ENCODE data around the gene OR7C2.
"Not testable (repeated sequence)": the region's sequence is repeated elsewhere in the genome, so short reads cannot be mapped to it uniquely, and the experiment has no call there.

The OR7C2 gene

DNA sequence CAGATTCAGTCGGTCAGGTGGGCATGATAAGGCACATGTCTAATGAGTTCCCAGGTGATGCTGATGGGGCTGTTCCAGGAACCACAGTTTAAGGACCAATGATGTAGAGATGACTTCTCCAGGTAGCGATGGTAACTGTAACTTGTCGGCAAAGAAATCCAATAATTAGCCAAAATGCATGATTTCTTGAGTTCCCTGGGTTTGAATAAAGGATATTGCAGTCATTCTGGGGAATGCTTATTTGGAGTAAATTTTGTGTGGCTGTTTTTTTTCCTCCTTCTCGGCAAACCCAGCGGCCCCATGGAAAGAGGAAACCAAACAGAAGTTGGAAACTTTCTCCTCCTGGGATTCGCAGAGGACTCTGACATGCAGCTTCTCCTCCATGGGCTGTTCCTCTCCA is at the start of gene OR7C2:
Gene OR7C2, plus strand, starts transcription at position 301 of the 400 bp plus-strand sequence. Its CDS starts 0 bp downstream, at position 301.
- DNase-seq, result no peak

DNA sequence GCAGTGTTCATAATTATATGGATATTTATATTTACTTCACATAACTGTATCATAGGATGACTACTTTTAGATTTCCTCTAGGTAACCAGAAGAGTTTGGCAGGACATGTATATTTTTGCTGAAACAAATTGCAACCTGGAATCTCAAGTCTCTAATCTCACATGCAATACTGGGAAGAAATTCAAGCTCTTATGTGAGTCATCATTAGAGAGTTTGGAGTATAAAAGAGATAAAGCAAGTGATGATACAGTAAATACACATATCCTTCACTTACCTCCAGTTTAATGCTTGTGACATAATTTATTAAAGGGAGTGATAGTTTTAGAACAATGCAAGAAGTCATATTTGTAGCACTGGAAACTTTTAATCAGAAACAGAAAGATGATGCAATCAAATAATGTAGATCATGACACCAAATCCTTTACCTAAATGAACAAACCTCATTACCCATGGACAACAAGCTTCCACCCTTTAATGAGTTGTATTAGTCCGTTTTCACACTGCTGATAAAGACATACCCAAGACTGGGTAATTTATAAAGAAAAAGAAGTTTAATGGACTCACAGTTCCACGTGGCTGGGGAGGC is 39.5 kb upstream of the OR7C2 start:
- DNase-seq, result no peak

DNA sequence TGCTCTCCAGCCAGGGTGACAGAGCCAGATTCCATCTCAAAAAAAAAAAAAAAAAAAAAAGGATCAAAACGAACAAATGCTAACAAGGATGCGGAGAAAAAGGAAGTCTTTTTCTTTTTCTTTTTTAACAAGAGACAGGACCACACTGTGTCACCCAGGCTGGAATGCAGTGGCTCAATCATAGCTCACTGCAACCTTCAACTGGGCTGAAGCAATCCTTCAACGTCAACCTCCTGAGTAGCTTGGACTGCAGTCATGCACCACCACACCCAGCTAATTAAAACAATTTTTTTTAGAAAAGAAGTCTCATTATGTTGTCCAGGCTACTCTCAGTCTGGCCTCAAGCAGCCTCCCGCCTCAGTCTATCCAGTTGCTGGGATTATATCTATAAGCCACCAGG is 34.6 kb upstream of the OR7C2 start:
- DNase-seq, result no peak

DNA sequence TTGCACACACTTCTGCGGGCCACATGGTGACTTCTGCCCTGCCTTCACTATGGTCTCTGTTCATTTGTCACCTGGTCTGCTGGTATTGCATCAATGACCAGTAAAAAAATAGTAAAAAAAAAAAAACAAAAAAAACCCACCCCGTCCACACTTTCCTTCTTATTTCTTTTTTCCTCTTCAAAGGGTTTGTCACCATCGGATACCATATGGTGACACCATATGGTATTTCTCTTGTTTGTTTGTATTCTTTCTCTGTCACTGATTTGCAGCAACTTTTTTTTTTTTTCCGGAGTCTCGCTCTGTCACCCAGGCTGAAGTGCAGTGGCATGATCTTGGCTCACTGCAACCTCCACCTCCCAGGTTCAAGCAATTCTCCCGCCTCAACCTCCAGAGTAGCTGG is 26.2 kb upstream of the OR7C2 start:
- no peak for DNase-seq

DNA sequence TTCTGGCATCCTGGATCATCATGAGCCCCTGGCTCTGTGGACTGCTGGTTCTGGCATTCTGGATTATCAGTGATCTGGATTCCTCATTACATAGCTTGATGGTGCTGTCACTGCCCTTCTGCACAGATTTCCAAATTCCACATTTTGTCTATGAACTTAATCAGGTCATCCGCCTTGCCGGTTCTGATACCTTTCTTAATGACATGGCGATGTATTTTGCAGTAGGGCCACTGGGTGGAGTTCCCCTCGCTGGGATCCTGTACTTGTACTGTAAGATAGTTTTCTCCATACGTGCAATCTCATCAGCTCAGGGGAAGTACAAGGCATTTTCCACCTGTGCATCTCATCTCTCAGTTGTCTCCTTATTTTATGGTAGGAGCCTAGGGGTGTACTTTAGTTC is 24.4 kb upstream of the OR7C2 start:
- no peak for DNase-seq

DNA sequence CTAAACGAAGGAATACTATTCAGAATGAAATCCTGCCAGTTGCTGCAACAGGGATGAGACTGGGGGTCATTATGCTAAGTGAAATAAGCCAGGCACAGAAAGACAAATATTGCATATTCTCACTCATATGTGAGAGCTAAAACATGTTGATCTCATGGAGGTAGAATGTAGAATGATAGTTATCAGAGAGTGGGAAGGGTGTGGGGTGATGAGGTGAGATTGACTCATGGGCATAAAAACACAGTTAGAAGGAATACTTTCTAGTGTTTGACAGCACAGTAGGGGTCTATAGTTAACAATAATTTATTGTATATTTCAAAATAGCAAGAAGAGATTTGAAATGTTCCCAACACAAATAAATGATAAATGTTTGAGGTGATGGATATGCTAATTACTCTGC is 7.8 kb upstream of the OR7C2 start:
- no peak for DNase-seq

DNA sequence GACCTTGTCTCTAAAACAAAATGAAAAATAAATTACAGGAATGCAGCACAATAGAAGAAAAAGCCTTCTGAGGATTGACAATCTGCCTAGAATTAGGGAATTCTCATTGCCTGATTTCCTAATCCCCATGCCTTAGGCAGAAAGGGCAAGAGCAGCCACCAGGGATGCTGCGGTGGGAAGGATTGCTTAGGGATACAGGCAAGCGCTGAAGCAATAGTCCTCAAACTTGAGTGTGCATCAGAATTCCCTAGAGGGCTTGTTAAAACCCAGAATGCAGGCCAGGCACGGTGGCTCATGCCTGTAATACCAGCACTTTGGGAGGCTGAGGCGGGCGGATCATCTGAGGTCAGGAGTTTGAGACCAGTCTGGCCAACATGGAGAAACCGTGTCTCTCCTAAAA is 1.0 kb upstream of the OR7C2 start:
- DNase-seq, result no peak

DNA sequence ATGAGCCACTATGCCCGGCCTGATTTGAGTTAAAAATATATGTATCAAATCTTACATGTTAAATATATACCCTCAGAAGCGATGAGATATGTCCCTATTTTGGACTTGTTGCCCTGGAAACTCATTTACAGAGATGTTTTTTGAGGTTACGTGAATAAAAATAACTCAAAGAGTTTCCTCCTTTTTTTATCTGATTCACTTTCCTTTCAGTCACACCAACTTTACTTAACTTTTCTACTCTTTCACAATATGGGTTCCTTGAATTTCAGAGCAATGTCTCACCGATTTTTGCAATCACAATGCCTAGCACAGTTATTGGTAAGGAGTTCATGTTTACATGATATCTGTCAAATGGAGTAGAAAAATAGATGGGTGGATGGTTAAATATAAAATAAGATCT is 2.3 kb downstream of the OR7C2 start:
- DNase-seq, result no peak

DNA sequence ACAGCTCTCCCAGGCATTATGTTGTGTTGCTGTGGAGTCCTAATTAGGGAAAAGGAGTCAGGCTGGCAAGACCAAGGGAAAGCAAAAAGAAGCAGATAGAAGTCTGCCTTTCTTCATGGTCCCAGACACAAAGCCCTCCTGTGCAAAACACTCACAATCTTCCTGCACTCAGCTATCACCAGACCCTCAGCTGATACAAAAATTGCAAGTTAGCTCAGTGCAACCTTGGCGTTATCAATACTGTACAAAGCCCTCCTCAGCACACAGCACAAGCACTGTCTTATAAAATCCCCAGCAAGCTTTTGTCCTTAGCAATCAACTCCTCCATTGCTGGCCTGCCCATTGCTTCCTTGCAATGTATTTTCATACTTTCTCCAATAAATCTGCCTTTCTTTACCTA is 3.2 kb downstream of the OR7C2 start:
- DNase-seq, result no peak

DNA sequence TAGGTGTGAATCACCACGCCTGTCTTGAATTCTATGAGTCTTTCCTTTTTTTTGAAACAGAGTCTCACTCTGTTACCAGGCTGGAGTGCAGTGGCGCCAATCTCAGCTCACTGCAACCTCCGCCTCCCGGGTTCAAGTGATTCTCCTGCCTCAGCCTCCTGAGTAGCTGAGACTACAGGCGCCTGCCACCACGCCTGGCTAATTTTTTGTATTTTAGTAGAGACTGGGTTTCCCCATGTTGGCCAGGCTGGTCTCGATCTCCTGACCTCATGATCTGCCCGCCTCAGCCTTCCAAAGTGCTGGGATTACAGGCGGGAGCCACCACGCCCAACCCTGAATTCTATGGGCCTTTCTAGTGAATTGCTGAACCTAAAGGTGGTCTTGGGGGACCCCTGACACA is 8.1 kb downstream of the OR7C2 start:
- DNase-seq, result not testable (repeated sequence)

DNA sequence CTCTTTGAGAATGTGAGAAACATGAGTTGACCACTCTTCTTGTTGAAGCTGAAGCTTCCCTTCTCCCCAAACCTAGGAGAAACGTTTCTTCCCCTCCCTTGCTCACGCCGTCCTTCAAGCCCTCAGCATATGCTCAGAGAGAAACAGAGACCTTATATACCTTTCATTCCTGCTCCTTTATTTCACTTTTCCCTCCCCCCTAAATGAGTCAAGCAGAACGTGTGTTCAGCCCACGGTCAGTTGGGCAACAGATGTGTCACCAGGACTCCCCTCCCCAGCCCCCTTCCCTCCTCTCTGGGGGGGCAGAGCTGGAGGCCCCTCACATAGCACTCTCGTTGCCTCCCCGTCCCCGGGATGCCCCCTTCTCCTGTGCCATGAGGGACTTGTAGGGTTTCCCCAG is 8.6 kb downstream of the OR7C2 start:
- no peak for DNase-seq

DNA sequence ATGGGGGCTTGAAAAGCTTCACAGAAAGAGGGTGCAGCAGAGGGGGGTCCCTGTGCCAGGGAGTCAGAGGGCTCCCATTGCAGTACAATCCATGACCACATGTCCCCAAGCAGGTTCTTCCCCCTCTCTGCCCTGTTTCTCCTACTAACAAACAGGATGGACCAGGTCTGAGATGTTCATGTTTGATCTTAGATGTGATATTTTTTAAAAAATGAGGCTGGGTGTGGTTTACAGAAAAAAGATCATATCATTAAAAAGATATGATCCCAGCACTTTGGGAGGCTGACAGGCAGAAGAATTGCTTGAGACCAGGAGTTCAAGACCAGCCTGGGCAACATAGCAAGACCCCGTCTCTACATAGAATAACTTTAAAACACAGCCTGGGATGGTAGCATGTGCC is 9.1 kb downstream of the OR7C2 start:
- no peak for DNase-seq

DNA sequence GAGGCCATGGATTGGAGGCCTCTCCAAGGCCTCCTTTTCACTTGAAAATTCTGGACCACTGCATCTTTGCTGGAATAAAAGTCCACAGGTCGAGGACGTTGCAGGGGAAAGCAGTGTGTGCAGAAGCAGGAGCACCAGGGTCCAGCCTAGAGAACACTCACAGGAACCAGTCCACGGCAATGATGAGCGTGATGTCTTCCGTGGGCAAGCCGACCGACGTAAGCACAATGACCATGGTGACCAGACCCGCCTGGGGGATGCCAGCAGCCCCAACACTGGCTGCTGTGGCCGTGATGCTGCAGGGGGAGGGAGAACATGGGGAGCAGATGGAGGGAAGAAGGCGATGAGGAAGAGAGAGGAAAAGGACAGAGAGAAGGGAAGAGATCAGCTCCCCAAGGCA is 11.5 kb downstream of the OR7C2 start:
- DNase-seq, result no peak

DNA sequence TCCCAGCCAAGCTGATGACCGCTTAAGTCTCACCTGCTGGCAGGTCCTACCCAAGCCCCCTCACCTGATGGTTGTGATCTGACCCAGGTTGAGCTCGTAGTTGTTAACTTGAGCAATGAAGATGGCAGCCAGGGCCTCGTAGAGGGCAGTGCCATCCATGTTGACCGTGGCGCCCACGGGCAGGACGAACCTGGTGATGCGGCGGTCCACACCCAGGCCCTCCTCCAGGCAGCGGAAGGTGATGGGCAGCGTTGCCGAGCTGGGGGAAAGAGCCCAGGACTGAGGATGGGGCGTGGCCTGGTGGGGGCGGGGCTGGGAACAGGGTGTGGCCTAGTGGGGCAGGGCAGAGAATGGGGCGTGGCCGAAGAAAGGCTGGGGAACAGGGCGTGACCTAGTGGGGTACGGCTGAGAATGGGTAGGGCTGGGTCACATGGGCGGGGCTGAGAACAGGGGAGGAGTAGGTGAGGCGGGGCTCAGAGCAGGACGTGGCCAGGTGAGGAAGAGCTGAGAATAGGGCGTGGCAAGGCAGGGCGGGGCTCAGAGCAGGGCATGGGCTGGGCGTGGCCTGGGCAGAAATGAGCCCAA is 12.9 kb downstream of the OR7C2 start:
- DNase-seq, result no peak

DNA sequence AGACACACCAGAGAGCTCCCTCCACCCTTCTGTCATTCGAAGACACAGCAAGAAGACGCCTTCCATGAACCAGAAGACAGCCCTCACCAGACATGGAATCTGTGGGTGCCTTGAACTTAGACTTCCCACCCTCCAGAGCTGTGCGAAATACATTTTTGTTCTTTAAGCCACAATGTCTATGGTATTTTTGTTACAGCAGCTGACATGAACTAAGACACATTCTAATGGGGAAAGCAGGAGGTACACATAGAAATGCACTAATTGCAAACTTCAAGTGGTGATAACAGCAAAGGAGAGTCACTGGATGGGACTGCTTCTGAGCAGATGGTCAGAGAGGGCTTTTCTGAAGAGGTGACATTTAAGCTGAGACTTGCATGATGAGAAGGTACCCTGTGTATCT is 16.2 kb downstream of the OR7C2 start:
- no peak for DNase-seq

DNA sequence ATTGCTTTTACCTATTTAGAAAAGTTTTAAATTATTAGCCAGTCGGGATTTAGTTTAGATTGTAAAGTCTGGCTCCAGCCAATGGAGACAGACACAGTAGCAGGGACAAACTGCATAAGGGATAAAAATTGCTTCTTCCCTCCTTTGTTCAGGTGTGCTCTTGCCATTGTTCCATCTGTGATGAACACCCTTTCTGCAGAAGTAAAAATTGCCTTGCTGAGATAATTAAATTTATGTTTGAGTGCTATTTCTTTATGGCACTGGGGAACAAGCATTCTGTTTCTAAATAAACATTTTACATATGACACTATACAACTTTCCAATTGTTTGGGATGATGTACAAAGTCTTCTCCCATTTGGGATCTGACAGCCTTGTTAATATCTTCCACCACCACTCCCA is 18.0 kb downstream of the OR7C2 start:
- DNase-seq, result no peak

DNA sequence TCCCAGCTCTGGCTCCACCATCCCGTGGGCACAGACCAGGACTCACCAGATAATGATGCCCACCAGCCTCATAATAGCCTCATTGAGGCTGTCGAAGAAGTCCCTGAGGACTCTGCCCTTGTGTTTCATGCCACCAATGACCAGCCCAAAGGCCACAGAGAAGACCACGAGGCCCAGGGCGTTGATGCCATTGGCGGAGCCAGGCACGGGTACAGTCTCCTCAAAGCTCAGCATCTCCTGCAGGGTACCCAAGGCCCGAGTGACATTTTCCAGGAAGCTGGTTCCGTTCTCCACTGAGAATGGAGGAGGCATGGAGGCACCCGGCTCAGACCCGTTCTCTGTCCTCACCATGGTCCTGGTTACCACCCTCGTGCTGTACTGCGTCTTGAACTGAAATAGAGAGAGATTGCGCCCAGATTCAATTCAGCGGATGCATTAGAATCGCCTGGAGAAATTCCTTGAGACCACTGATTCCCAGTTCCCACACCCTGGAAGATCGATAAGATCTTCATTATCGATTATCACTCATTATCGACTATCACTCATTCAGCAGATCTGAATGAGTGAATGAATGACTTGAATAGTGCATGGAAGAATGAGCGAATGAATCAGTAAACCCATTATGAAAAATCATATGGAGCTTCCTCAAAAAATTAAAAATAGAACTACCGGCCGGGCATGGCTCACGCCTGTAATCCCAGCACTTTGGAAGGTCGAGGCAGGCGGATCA is 20.8 kb downstream of the OR7C2 start:
- no peak for DNase-seq

DNA sequence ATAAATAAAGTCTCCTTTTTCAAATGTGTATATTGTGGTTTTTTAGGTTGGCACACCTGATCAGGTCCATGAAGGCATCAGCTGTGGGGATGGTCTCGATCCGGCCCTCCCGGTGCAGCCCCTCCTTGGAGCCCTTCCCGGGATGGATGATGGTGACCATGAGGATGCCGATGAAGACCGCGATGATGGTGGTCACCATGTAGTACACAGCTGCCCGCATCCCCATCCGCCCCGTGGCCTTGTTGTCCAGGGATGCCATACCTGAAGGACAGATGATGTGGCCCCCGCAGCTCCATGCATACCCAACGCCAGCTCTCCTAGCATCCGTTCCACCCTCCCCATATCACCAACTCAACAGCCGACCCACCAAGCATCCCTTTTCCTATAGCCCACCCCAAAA is 27.0 kb downstream of the OR7C2 start:
- DNase-seq, result no peak

DNA sequence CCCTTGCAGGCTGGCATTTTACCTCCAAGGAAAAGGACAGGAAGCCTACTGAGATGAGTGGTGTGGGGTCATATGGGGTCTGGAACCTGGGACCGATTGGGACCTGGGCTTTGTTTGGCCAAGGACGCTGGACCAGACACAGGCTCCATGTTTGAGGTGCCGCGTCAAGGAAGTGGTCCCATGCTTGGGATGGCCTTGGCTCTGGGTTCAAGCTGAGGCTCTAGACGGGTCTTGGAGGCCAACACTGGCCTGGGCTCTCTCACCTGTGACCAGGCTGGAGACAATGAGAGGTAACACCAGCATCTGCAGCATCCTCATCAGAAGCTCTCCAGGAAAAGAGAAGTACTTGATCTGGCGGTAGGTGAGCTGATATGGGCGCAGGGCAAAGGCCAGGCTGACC is 30.2 kb downstream of the OR7C2 start:
- no peak for DNase-seq

DNA sequence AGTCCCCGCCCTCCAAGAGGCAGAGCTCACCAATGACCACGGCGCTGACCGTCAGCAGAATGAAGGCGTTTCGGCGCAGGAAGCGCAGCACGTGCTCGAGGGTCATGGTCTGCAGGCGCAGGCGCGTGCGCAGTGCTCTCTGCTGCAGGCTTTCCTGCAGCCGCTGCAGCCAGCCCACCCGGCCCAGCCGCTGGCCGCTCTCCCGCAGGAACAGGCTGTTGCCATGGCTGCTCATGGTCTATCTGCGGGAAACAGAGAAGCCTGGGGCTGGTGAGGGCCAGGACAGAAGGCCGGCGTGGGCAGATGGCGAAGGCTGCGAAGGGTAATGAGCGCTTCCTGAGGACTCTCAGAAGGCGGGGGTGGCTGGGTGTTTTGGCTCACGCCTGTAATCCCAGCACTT is 31.4 kb downstream of the OR7C2 start:
- no peak for DNase-seq

DNA sequence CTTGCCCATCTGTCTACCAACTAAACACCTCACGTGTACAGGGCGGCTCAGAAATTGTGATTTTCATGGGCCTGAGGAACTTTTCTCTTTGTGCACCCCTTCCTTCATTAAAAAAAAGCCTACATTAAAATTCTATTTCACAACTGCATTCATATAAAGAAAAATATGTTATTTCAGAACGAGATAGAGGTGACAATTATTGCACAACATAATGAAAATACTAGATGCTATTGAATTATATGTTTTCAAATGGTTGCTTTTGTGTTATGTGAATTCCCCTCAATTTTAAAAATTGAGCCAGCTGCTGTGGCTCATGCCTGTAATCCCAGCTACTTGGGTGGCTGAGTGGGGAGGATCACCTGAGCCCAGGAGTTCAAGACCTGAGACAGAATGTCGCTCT is 33.2 kb downstream of the OR7C2 start:
- DNase-seq, result no peak

DNA sequence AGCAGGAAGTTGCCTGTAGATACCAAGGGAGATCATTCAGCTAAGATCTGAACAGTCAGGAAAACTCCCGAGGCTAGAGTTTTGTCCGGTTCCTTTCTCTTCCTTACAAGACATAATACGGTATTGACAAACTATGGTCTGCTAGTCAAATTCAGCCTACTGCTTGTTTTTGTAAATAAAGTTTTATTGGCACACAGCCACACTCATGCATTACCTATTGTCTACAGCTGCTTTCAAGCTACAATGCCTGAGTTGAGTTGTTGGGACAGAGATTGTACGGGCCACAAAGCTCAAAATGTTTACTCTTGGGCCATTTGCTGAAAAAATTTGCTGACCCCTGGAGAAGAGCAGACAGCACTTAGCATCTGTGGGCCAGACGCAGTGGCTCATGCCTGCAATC is 35.8 kb downstream of the OR7C2 start:
- DNase-seq, result no peak

DNA sequence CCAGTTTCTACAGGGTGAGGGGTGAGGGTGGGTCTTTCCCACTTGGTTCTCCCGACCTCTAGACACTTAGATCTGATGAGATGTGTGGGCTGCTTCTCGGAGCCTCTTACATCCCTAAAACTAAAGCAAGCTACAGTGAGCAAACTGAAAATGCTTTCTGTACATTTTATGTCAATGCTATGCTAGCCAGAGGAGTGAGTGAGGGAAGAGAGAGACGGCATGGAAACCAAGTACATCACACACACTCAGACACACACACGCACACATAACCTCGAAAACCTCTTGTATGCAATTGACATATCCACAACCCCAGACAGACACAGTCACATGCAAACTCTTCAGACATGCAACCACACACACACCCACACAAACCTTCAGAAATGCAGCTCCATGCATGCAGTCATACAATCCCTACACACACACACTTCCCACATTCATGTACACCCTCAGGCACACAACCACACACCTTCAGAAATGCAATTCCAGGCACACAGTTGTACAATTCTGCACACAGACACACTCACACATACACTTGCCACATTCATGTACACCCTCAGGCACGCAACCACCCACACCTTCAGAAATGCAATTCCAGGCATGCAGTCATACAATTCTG is 37.0 kb downstream of the OR7C2 start:
- no peak for DNase-seq

Measured in activated CD4-positive, alpha-beta T cell treated with anti-CD3 and anti-CD28 coated beads, Interleukin-10, Interleukin-2, amounts not matched to agents 100 ng/mL and 50 ng/mL, durations not matched to agents 16 hours and 8 hours (primary cell).